ENCODE measurements around the gene DNAI2. TPM values are rescaled to one million over a fixed set of nuclear protein-coding genes. Genes with fewer than 3 reads are reported as not detected.

Gene DNAI2
- total RNA-seq, 1 donor from 2014 or later = not detected

DNA sequence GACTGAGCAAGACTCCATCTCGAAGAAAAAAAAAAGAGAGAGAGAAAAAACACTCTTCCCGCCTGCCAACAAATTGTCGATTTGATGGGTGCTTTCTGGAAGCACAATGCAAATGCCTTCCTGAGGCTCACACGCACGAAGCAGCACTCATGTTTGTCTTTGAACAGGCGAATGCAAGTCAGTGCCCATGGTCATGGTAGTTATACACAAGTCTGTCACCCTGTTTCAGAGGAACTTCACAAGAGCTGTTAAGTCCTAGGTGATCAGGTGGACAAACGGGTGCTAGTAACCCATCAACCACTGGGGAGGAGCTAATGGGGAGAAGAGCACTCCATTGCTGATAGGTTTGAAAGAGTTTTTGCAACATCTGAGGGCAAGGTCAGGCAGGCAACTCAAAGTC lies 6.5 kb upstream of the DNAI2 start:
- H3K9me3 ChIP-seq (ENCODE audit: insufficient read depth, low read depth, low read length) = no peaks in the 10 kb centered on the region
- H3K4me2 ChIP-seq (ENCODE audit: low read length) = no peak overlapping the region
- H3K36me3 ChIP-seq (ENCODE audit: insufficient read depth, low read length) = no peaks in the 10 kb centered on the region
- H2AFZ ChIP-seq (ENCODE audit: low read depth, low read length) = no peak overlapping the region
- peaks cover 10% of the 10 kb centered on the region for H3K4me1 ChIP-seq (ENCODE audit: insufficient read depth, low read length)
- peaks cover 7% of the 10 kb centered on the region for H3K4me1 Mint-ChIP-seq (ENCODE audit: low read depth, unreplicated experiment)
- H3K9me3 Mint-ChIP-seq (ENCODE audit: unreplicated experiment) = peaks cover 2% of the 10 kb centered on the region
- no peak overlapping the region for H3K4me3 Mint-ChIP-seq (ENCODE audit: unreplicated experiment)
- H3K27me3 ChIP-seq (ENCODE audit: insufficient read depth, low read length) = peaks cover 3% of the 10 kb centered on the region
- no peak overlapping the region for H3K9ac ChIP-seq (ENCODE audit: low read length)
- no peaks in the 10 kb centered on the region for H3K79me2 ChIP-seq (ENCODE audit: insufficient read depth, low read length)
- H3K27ac ChIP-seq (ENCODE audit: low read depth, low read length) = no peak overlapping the region
- peaks cover 9% of the 10 kb centered on the region for H3K27me3 Mint-ChIP-seq (ENCODE audit: low read depth, unreplicated experiment)
- FAIRE-seq (no peak), DNase-seq (ENCODE audit: low read depth) (no peak)
- H3K27ac Mint-ChIP-seq (ENCODE audit: unreplicated experiment) = no peak overlapping the region
- H3K36me3 Mint-ChIP-seq (ENCODE audit: low read depth, unreplicated experiment) = no peaks in the 10 kb centered on the region
- H3K4me3 ChIP-seq (ENCODE audit: insufficient read depth, low read depth, low read length) = no peak overlapping the region
- no peak for TF ChIP-seq EZH2 (IDR thresholded peaks at IDR 0.05; ENCODE audit: insufficient read depth, low read length)
- TF ChIP-seq, protein P1, sequence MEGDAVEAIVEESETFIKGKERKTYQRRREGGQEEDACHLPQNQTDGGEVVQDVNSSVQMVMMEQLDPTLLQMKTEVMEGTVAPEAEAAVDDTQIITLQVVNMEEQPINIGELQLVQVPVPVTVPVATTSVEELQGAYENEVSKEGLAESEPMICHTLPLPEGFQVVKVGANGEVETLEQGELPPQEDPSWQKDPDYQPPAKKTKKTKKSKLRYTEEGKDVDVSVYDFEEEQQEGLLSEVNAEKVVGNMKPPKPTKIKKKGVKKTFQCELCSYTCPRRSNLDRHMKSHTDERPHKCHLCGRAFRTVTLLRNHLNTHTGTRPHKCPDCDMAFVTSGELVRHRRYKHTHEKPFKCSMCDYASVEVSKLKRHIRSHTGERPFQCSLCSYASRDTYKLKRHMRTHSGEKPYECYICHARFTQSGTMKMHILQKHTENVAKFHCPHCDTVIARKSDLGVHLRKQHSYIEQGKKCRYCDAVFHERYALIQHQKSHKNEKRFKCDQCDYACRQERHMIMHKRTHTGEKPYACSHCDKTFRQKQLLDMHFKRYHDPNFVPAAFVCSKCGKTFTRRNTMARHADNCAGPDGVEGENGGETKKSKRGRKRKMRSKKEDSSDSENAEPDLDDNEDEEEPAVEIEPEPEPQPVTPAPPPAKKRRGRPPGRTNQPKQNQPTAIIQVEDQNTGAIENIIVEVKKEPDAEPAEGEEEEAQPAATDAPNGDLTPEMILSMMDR (IDR thresholded peaks at IDR 0.05; ENCODE audit: insufficient read depth, low read depth, low read length) = no peak
- no peaks in the 10 kb centered on the region for H4K20me1 ChIP-seq (ENCODE audit: insufficient read depth, low read length)

DNA sequence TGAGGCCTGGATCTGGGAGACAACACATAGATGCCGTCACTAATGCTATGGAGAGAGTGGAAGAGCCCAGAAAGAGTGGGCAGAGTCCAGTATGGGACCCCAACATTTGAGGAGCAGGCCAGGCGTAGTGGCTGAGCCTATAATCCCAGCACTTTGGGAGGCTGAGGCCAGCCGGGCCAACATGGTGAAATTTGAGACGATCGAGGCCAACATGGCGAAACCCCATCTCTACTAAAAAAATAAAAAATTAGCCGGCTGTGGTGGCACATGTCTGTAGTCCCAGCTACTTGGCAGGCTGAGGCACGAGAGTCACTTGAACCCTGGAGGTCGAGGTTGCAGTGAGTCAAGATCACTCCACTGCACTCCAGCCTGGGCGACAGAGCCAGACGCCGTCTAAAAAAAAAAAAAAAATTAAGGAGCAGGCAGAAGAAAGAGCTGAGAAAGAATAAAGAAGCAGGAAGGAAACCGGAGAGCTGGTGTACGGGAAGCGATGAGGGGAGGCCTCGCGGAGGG lies 6.0 kb upstream of the DNAI2 start:
- Histone ChIP-seq H2AFZ (ENCODE audit: low read depth, low read length) (no peak overlapping the region), H3K79me2 (ENCODE audit: insufficient read depth, low read length) (no peaks in the 10 kb centered on the region), H3K36me3 (ENCODE audit: insufficient read depth, low read length) (no peaks in the 10 kb centered on the region), H3K4me1 (ENCODE audit: insufficient read depth, low read length) (peaks cover 15% of the 10 kb centered on the region), H3K27ac (ENCODE audit: low read depth, low read length) (no peak overlapping the region), H3K9ac (ENCODE audit: low read length) (no peak overlapping the region), H3K4me3 (ENCODE audit: insufficient read depth, low read depth, low read length) (no peak overlapping the region), H4K20me1 (ENCODE audit: insufficient read depth, low read length) (no peaks in the 10 kb centered on the region), H3K9me3 (ENCODE audit: insufficient read depth, low read depth, low read length) (no peaks in the 10 kb centered on the region), H3K27me3 (ENCODE audit: insufficient read depth, low read length) (peaks cover 3% of the 10 kb centered on the region), H3K4me2 (ENCODE audit: low read length) (no peak overlapping the region)
- TF ChIP-seq EZH2 (IDR thresholded peaks at IDR 0.05; ENCODE audit: insufficient read depth, low read length) = no peak
- TF ChIP-seq, protein P1 (IDR thresholded peaks at IDR 0.05; ENCODE audit: insufficient read depth, low read depth, low read length) = no peak
- Mint-ChIP-seq H3K4me1 (ENCODE audit: low read depth, unreplicated experiment) (peaks cover 12% of the 10 kb centered on the region), H3K9me3 (ENCODE audit: unreplicated experiment) (peaks cover 2% of the 10 kb centered on the region), H3K36me3 (ENCODE audit: low read depth, unreplicated experiment) (no peaks in the 10 kb centered on the region), H3K4me3 (ENCODE audit: unreplicated experiment) (no peak overlapping the region), H3K27me3 (ENCODE audit: low read depth, unreplicated experiment) (peaks cover 8% of the 10 kb centered on the region), H3K27ac (ENCODE audit: unreplicated experiment) (no peak overlapping the region)
- no peak for FAIRE-seq
- DNase-seq (ENCODE audit: low read depth) = no peak

DNA sequence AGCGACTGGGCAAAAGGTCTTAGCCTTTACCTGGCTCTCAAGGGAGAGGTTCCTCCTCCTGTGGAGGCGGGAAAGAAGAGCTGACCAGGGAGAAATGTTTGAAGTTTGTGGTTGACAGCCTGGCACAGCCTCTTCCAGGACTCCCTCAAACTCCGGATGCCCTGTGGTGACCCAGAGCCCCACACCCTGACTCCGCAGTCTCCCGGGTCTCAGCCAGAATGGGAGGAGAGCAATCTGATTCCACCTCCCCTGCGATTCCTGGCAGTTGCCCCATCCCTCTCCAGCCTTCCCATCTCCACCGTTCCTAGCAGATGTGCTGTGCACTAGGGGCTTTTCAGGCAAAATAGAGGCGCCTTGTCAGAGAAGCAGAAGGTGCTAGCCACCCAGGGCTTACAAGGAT lies 5.5 kb upstream of the DNAI2 start:
- Histone ChIP-seq H3K27me3 (ENCODE audit: insufficient read depth, low read length) (peaks cover 3% of the 10 kb centered on the region), H2AFZ (ENCODE audit: low read depth, low read length) (no peak overlapping the region), H3K4me1 (ENCODE audit: insufficient read depth, low read length) (peaks cover 16% of the 10 kb centered on the region), H3K9me3 (ENCODE audit: insufficient read depth, low read depth, low read length) (no peaks in the 10 kb centered on the region), H4K20me1 (ENCODE audit: insufficient read depth, low read length) (no peaks in the 10 kb centered on the region), H3K4me2 (ENCODE audit: low read length) (no peak overlapping the region), H3K36me3 (ENCODE audit: insufficient read depth, low read length) (no peaks in the 10 kb centered on the region), H3K4me3 (ENCODE audit: insufficient read depth, low read depth, low read length) (no peak overlapping the region), H3K9ac (ENCODE audit: low read length) (no peak overlapping the region), H3K79me2 (ENCODE audit: insufficient read depth, low read length) (no peaks in the 10 kb centered on the region), H3K27ac (ENCODE audit: low read depth, low read length) (no peak overlapping the region)
- Mint-ChIP-seq H3K27me3 (ENCODE audit: low read depth, unreplicated experiment) (peaks cover 11% of the 10 kb centered on the region), H3K9me3 (ENCODE audit: unreplicated experiment) (peaks cover 2% of the 10 kb centered on the region), H3K4me3 (ENCODE audit: unreplicated experiment) (no peak overlapping the region), H3K36me3 (ENCODE audit: low read depth, unreplicated experiment) (no peaks in the 10 kb centered on the region), H3K27ac (ENCODE audit: unreplicated experiment) (no peak overlapping the region), H3K4me1 (ENCODE audit: low read depth, unreplicated experiment) (peaks cover 14% of the 10 kb centered on the region)
- FAIRE-seq = no peak
- no peak for TF ChIP-seq EZH2 (IDR thresholded peaks at IDR 0.05; ENCODE audit: insufficient read depth, low read length)
- TF ChIP-seq, protein P1 (IDR thresholded peaks at IDR 0.05; ENCODE audit: insufficient read depth, low read depth, low read length) = no peak
- DNase-seq (ENCODE audit: low read depth) = no peak

All from astrocyte (in vitro differentiated cells and primary cell).